PC-3 (cell line): ENCODE results near the gene MGMT.

Experiments used
- EZH2 ChIP-seq: fragments of 300-600 bp; sonication (generic); IDR thresholded peaks from one replicate; pipeline ENCODE4 v1.6.1; 2017; ENCODE audit warnings: antibody characterized with exemption, mild to moderate bottlenecking, low read length; ENCODE audit not compliant: unreplicated experiment
- TF ChIP-seq, protein P1 (sequence below): fragments of 300-600 bp; sonication (generic); conservative IDR thresholded peaks from 2 replicates; pipeline ENCODE4 v1.5.1; 2017; ENCODE audit warnings: antibody characterized with exemption, low read depth, mild to moderate bottlenecking, low read length

DNA sequence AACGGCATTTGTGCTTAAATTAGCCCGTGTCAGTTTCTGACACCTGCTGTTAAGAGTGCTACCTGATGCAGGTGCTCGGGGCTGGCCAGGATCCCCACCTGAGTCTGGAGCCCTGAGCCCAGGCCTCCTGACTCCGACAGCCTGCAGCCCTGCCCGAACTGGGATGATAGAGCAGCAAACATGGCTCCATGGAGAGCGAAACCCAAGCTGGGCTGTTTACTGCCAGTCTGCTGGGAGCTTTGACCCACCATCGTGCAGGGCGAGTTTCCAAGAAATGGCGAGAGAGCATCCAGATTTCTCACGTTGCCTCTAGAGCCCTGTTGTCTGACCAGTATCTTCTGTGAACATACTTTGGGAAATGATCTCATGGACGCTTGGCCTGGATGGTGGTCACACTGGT lies 66.2 kb downstream of the MGMT start:
- TF ChIP-seq EZH2: no peak
- TF ChIP-seq, protein P1, sequence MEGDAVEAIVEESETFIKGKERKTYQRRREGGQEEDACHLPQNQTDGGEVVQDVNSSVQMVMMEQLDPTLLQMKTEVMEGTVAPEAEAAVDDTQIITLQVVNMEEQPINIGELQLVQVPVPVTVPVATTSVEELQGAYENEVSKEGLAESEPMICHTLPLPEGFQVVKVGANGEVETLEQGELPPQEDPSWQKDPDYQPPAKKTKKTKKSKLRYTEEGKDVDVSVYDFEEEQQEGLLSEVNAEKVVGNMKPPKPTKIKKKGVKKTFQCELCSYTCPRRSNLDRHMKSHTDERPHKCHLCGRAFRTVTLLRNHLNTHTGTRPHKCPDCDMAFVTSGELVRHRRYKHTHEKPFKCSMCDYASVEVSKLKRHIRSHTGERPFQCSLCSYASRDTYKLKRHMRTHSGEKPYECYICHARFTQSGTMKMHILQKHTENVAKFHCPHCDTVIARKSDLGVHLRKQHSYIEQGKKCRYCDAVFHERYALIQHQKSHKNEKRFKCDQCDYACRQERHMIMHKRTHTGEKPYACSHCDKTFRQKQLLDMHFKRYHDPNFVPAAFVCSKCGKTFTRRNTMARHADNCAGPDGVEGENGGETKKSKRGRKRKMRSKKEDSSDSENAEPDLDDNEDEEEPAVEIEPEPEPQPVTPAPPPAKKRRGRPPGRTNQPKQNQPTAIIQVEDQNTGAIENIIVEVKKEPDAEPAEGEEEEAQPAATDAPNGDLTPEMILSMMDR: no peak
